ENCODE measurements around the gene CPHXL. TPM values are rescaled to one million over a fixed set of nuclear protein-coding genes. Genes with fewer than 3 reads are reported as not detected.

Gene CPHXL
- polyA plus RNA-seq (2012; ENCODE audit: insufficient read depth, insufficient read length): not detected

GRCh38 chr16:75726390-75726789 lies at the start of gene CPHXL:
Gene CPHXL (minus strand): TSS chr16:75726490. CDS start chr16:75726442, 48 bp downstream.
- DNase-seq (ENCODE audit: low read depth, low spot score): no peak

DNA sequence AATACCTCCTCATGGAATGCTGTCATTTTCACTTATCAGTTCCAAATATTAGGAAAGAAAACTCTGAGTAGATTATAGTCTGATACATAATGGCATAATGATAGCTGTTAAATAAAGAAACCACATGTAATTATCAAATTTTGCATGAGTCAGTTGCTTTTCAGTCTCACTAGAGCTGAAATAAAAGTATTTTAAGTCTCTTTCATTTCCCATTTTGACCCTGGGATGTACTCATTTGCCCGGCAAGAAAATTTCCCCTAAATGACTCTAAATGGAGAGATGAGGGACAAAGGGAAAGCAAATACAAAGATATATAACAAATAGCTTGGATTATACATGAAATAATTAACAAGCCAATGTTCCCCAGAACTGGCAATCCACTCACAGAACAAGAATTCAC lies 47.9 kb upstream of the CPHXL start:
- no peak for DNase-seq (ENCODE audit: low read depth, low spot score)
- no peak overlapping the region for H3K4me3 ChIP-seq (ENCODE audit: low read length)

More at GRCh38 chr16:75726390-75726789, at the start of gene CPHXL:
- H3K4me3 ChIP-seq (ENCODE audit: low read length): no peak within 1 kb of the TSS

DNA sequence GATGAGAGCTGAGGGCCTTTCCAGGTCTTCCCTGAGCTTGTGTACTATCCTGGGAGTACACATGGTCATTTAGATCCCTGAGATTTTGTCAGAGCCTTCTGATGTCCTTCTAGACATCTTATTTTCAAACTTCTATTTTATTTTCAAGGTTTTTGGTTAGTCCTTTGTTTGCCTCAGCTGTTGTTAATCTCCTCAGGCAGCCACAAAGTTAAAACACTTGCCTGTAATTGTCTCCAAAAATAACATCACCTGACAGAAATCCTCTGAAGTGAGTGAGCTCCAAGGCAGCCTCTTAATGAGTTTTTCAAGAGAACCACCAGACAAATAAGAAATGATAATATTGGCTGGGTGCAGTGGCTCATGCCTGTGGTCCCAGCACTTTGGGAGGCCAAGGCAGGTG lies 43.8 kb upstream of the CPHXL start:
- no peak for DNase-seq (ENCODE audit: low read depth, low spot score)
- H3K4me3 ChIP-seq (ENCODE audit: low read length): no peak overlapping the region

- no peak overlapping the region for H3K4me3 ChIP-seq (ENCODE audit: low read length)
- DNase-seq (ENCODE audit: low read depth, low spot score): peak; percentile 66
Measured at GRCh38 chr16:75764154-75764768, 38.0 kb upstream of the CPHXL start.

DNA sequence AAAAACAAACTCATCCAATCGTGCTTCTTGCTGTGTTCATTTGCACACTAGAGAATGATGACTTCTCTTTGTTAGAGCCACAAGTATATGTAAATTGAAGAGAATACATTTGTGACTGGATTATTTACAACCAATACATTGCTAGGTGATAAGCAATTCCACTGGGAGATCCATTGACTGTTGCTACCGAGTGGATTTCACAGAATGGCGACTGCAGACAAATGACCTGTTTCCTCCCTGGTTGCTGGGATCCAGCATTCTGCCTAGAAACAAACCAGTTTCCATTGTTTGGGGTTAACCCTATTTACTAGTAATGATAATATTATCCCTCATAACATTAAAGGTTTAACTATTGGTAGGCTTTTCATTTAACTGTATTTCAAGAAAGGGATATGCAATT lies 36.9 kb upstream of the CPHXL start:
- no peak overlapping the region for H3K4me3 ChIP-seq (ENCODE audit: low read length)
- no peak for DNase-seq (ENCODE audit: low read depth, low spot score)

DNA sequence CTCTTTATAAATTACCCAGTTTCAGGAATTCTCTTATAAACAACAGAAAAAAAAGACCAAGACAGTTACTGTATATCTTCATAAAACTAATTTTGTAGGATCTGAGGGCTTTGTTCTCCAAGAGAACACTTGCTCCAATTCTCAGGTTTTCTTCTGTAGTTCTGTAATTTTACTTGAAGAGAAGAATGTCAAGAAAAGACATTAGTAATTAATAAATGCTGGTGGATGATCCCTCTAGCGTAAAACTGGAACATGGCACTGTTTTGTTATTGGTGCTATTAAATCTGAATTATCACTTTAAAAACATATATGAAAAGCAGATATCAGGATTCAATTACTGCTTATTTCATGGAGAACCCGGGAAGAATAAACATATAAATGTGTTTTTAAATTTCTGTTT lies 36.5 kb upstream of the CPHXL start:
- no peak for DNase-seq (ENCODE audit: low read depth, low spot score)
- no peak overlapping the region for H3K4me3 ChIP-seq (ENCODE audit: low read length)

GRCh38 chr16:75761108-75761507 lies 34.8 kb upstream of the CPHXL start:
- no peak for DNase-seq (ENCODE audit: low read depth, low spot score)
- H3K4me3 ChIP-seq (ENCODE audit: low read length): no peak overlapping the region

DNA sequence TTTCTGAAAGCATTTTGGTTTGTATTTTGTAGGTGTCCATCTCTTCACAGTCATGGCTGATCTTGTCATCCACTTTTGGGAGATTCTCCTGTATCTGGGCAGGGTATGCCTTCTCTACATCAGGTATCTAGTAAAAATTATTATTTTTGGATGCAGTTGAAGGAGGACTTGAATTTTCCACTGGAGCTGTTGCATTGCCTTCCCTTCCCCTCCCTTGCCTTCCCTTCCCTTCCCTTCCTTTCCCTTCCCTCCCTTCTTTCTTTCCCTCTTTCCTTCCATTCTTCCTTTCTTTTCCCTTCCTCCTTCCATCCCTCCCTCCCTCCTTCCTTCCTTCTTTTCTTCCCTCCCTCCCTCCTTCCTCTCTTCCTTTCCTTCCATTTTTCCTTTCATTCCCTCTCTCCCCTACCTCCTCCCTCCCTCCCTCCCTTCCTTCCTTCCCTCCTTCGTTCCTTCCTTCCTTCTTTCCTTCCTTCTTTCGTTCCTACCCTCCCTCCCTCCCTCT lies 33.8 kb upstream of the CPHXL start:
- no peak overlapping the region for H3K4me3 ChIP-seq (ENCODE audit: low read length)
- DNase-seq (ENCODE audit: low read depth, low spot score): no peak

GRCh38 chr16:75758215-75758614 lies 31.9 kb upstream of the CPHXL start:
- no peak overlapping the region for H3K4me3 ChIP-seq (ENCODE audit: low read length)
- no peak for DNase-seq (ENCODE audit: low read depth, low spot score)

- DNase-seq (ENCODE audit: low read depth, low spot score): no peak
- H3K4me3 ChIP-seq (ENCODE audit: low read length): no peak overlapping the region
Measured at GRCh38 chr16:75754141-75754540, 27.9 kb upstream of the CPHXL start.

DNA sequence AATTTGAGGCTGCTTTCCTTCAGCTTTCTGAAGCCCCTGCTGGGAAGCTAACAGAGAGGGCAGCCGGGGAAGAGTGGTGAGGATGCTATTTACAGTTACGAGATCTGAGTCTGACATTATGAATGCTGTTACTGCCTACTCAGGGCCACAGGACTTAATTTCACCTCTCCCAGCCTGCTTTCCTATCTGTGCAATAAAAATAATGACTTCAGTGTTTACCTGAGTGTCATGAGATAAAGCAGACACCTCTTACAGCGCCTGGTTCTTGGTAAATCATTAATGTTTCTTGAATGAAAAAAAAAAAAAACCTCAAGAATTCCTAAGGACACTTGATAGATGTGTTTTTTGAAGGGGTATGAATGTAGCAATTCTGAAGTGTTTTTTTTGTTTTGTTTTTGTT lies 24.2 kb upstream of the CPHXL start:
- DNase-seq (ENCODE audit: low read depth, low spot score): no peak
- no peak overlapping the region for H3K4me3 ChIP-seq (ENCODE audit: low read length)

GRCh38 chr16:75746359-75746758 lies 20.1 kb upstream of the CPHXL start:
- DNase-seq (ENCODE audit: low read depth, low spot score): no peak
- no peak overlapping the region for H3K4me3 ChIP-seq (ENCODE audit: low read length)

DNA sequence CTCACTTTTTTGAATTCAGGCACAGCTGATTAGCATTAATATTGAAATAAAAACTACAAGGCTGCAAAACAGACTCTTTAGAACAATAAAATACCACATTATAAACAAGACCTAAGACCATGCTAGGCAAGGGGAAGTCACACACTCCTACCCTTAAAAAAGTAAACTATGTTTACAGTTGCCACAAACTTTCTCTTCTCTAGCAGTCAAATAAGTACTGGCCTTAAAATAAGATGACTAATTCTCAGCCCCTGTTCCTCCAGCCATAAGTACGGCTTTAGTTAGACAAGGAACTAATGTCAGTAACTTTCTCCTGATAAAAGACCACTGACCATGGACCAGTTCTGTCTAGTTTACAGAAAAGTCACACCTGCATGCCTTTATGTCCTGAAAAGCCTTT lies 19.5 kb upstream of the CPHXL start:
- H3K4me3 ChIP-seq (ENCODE audit: low read length): no peak overlapping the region
- no peak for DNase-seq (ENCODE audit: low read depth, low spot score)

GRCh38 chr16:75745242-75745641 lies 19.0 kb upstream of the CPHXL start:
- no peak for DNase-seq (ENCODE audit: low read depth, low spot score)
- H3K4me3 ChIP-seq (ENCODE audit: low read length): no peak overlapping the region

DNA sequence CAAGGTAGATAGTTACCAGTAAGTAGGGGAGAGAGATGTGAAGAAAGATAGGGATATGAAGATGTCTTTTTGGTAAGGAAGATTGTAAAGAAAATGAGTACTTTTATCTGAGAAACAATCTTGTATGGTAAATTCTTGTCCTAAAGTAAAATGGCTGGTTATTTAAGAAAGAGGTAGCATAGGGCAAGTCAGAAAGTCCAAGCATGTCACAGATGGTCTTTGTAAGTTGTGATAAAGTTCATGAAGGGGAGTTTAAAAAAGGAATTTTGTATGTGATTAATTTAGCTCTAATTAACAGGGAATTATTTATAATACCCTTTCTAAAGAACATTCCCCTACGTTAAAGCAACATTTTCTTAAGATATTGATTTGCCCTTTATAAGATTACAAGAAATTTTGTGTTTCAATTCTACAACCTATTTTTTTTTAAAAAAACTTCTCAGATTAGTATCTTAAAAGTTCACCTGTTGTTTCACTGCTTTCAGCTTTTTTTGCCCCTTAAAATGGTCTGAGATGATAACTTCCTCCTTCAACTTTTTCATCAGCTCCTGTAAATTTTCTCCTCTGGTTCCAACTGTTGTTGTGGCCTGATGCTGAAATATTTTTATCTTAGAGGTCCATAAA lies 16.2 kb upstream of the CPHXL start:
- no peak overlapping the region for H3K4me3 ChIP-seq (ENCODE audit: low read length)
- peak; percentile 24 for DNase-seq (ENCODE audit: low read depth, low spot score)

- DNase-seq (ENCODE audit: low read depth, low spot score): no peak
- H3K4me3 ChIP-seq (ENCODE audit: low read length): no peak overlapping the region
Measured at GRCh38 chr16:75733305-75734211, 7.3 kb upstream of the CPHXL start.

- DNase-seq (ENCODE audit: low read depth, low spot score): no peak
- H3K4me3 ChIP-seq (ENCODE audit: low read length): no peak overlapping the region
Measured at GRCh38 chr16:75732871-75733270, 6.6 kb upstream of the CPHXL start.

GRCh38 chr16:75727221-75727620 lies 931 bp upstream of the CPHXL start:
- no peak for DNase-seq (ENCODE audit: low read depth, low spot score)
- no peak overlapping the region for H3K4me3 ChIP-seq (ENCODE audit: low read length)

- H3K4me3 ChIP-seq (ENCODE audit: low read length): no peak overlapping the region
- no peak for DNase-seq (ENCODE audit: low read depth, low spot score)
Measured at GRCh38 chr16:75718452-75718851, 7.8 kb downstream of the CPHXL start.

DNA sequence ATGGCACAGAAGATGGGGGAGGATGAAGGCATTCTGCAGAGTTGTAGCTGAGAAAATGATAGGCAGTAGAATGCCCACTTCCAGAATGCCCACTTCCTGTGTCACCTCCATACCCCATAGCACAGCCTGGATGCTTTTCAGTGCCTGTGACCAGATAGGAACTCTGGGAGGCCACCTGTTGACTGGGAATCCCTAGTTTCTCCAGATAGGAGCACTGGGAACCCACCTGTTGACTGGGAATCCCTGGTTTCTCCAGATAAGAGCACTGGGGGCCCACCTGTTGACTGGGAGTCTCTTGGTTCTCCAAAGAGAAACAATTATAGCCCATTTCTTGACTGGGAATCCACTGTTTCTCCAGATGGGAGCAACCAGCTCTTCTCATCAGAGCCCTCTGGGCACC lies 11.6 kb downstream of the CPHXL start:
- no peak overlapping the region for H3K4me3 ChIP-seq (ENCODE audit: low read length)
- DNase-seq (ENCODE audit: low read depth, low spot score): no peak
